ENCODE results near the gene ZMIZ1. TPM values are rescaled to one million over a fixed set of nuclear protein-coding genes. Genes with fewer than 3 reads are reported as not detected.

Gene ZMIZ1
- polyA plus RNA-seq, 2 of the 4 experiments (the other 2 are of a cell fraction): 8.1 to 30.3 TPM

DNA sequence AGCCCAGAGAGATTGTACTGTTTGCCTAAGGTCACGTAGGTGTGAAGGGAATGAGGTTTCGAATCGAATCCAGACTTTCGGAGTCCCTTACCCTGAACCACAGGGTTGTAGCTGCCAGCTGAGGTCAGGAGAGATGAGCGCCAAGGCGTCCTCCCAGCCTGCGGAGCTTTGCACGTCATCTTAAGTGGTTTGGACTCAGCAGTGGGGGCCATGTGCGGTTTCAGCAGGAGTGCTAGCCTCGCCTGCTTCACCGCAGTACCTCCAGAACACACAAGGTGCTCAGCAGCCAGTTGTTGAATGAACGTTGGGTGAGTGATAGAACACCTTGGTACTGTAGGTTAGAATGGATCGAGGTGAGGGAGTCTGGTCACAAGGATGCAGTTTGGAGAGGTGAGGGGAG lies 203.6 kb downstream of the ZMIZ1 start:
- Histone ChIP-seq H3K4me3 (no peak overlapping the region), H3K9me3 (no peaks in the 10 kb centered on the region), H3K4me1 (peaks cover 7% of the 10 kb centered on the region; the same call in 2 of the 3 replicates), H3K27ac (no peak overlapping the region), H3K4me2 (no peak overlapping the region)
- TF ChIP-seq, protein P1, sequence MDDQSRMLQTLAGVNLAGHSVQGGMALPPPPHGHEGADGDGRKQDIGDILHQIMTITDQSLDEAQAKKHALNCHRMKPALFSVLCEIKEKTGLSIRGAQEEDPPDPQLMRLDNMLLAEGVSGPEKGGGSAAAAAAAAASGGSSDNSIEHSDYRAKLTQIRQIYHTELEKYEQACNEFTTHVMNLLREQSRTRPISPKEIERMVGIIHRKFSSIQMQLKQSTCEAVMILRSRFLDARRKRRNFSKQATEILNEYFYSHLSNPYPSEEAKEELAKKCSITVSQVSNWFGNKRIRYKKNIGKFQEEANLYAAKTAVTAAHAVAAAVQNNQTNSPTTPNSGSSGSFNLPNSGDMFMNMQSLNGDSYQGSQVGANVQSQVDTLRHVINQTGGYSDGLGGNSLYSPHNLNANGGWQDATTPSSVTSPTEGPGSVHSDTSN (IDR thresholded peaks at IDR 0.05): no peak
- no peak for TF ChIP-seq HOXB5 (CRISPR knock-in tag; IDR thresholded peaks at IDR 0.05)
- TF ChIP-seq BHLHE40 (IDR thresholded peaks at IDR 0.05; ENCODE audit: low read depth, low read length): no peak
- TF ChIP-seq EHMT2 (IDR thresholded peaks at IDR 0.05; ENCODE audit: low read depth): no peak
- TF ChIP-seq ZC3H11A (IDR thresholded peaks at IDR 0.05): no peak
- TF ChIP-seq NR3C1 (IDR thresholded peaks at IDR 0.05): no peak
- TF ChIP-seq CBX2 (IDR thresholded peaks at IDR 0.05; ENCODE audit: borderline replicate concordance, low read depth): no peak
- TF ChIP-seq HEYL (CRISPR knock-in tag; IDR thresholded peaks at IDR 0.05): no peak
- TF ChIP-seq, protein P2, sequence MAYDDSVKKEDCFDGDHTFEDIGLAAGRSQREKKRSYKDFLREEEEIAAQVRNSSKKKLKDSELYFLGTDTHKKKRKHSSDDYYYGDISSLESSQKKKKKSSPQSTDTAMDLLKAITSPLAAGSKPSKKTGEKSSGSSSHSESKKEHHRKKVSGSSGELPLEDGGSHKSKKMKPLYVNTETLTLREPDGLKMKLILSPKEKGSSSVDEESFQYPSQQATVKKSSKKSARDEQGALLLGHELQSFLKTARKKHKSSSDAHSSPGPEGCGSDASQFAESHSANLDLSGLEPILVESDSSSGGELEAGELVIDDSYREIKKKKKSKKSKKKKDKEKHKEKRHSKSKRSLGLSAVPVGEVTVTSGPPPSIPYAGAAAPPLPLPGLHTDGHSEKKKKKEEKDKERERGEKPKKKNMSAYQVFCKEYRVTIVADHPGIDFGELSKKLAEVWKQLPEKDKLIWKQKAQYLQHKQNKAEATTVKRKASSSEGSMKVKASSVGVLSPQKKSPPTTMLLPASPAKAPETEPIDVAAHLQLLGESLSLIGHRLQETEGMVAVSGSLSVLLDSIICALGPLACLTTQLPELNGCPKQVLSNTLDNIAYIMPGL (CRISPR knock-in tag; IDR thresholded peaks at IDR 0.05; ENCODE audit: borderline replicate concordance): no peak
- TF ChIP-seq HOXB13 (CRISPR knock-in tag; IDR thresholded peaks at IDR 0.05; ENCODE audit: low read depth): no peak
- TF ChIP-seq, protein P3, sequence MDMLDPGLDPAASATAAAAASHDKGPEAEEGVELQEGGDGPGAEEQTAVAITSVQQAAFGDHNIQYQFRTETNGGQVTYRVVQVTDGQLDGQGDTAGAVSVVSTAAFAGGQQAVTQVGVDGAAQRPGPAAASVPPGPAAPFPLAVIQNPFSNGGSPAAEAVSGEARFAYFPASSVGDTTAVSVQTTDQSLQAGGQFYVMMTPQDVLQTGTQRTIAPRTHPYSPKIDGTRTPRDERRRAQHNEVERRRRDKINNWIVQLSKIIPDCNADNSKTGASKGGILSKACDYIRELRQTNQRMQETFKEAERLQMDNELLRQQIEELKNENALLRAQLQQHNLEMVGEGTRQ (IDR thresholded peaks at IDR 0.05): no peak
- ATAC-seq: no peak
- CTCF ChIA-PET: no interaction called here
- POLR2A ChIA-PET: no interaction called here
- no peak for DNase-seq (ENCODE audit: low read depth in 1 of 2, low spot score in 1 of 2)
- WGBS (ENCODE audit: missing lambda C conversion rate): 94% methylated on average over 13 of the region's 13 CpGs
- no peak for FAIRE-seq

DNA sequence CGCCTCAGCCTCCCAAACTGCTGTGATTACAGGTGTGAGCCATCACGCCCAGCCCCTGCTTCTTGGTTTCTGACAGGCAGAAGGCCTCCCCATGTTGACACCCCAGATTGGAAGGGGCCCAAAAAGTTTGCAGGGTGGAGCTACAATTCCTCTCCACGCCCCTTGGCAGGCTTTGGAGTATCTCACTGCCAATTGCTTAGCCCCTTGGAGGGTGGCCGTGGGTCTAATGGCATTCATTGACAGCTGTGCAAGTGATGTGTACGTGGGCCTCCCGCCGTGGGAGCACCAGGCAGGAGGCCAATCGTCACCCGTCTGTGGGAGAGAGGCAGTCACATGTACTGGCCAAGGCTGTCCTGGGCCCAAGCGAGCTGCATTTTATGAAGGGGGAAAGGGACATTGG lies 204.8 kb downstream of the ZMIZ1 start:
- Histone ChIP-seq H3K4me2 (no peak overlapping the region), H3K27ac (peak overlapping the region in 1 of 2 experiments; percentile 26; a peak in 1 of 6 replicates), H3K4me1 (peaks cover 7% of the 10 kb centered on the region; the same call in 2 of the 3 replicates), H3K4me3 (no peak overlapping the region), H3K9me3 (no peaks in the 10 kb centered on the region)
- CTCF ChIA-PET: interaction anchor here (0.6 kb wide), 1 partner anchor 1209 kb away, joined by 3 read pairs; no protein-coding TSS in a partner anchor
- WGBS (ENCODE audit: missing lambda C conversion rate): 91% methylated on average over 10 of the region's 10 CpGs
- no peak for FAIRE-seq
- no peak for ATAC-seq
- TF ChIP-seq POLR2A (IDR thresholded peaks at IDR 0.05; ENCODE audit: low read length) (no peak), JUN (IDR thresholded peaks at IDR 0.05) (no peak), HOXA7 (CRISPR knock-in tag; IDR thresholded peaks at IDR 0.05) (no peak), HDAC2 (IDR thresholded peaks at IDR 0.05) (no peak), ZNF302 (CRISPR knock-in tag; IDR thresholded peaks at IDR 0.05) (no peak), CHD4 (IDR thresholded peaks at IDR 0.05; ENCODE audit: borderline replicate concordance) (no peak), JUNB (IDR thresholded peaks at IDR 0.05) (no peak), EHF (CRISPR knock-in tag; IDR thresholded peaks at IDR 0.05) (no peak), CEBPB (IDR thresholded peaks at IDR 0.05) (no peak), FOXS1 (CRISPR knock-in tag; IDR thresholded peaks at IDR 0.05) (no peak), HOXB5 (CRISPR knock-in tag; IDR thresholded peaks at IDR 0.05) (no peak), POLR2AphosphoS2 (conservative IDR thresholded peaks at IDR 0.05; ENCODE audit: low read length) (no peak), SMC3 (IDR thresholded peaks at IDR 0.05) (no peak), EP300 (IDR thresholded peaks at IDR 0.05) (no peak), GATA3 (IDR thresholded peaks at IDR 0.05; ENCODE audit: borderline replicate concordance) (no peak), RARB (CRISPR knock-in tag; IDR thresholded peaks at IDR 0.05) (no peak), ZFP36 (IDR thresholded peaks at IDR 0.05; ENCODE audit: borderline replicate concordance, partially characterized antibody) (no peak)
- TF ChIP-seq, protein P1 (IDR thresholded peaks at IDR 0.05): no peak
- TF ChIP-seq, protein P4, sequence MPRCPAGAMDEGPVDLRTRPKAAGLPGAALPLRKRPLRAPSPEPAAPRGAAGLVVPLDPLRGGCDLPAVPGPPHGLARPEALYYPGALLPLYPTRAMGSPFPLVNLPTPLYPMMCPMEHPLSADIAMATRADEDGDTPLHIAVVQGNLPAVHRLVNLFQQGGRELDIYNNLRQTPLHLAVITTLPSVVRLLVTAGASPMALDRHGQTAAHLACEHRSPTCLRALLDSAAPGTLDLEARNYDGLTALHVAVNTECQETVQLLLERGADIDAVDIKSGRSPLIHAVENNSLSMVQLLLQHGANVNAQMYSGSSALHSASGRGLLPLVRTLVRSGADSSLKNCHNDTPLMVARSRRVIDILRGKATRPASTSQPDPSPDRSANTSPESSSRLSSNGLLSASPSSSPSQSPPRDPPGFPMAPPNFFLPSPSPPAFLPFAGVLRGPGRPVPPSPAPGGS (IDR thresholded peaks at IDR 0.05): no peak
- TF ChIP-seq, protein P5, sequence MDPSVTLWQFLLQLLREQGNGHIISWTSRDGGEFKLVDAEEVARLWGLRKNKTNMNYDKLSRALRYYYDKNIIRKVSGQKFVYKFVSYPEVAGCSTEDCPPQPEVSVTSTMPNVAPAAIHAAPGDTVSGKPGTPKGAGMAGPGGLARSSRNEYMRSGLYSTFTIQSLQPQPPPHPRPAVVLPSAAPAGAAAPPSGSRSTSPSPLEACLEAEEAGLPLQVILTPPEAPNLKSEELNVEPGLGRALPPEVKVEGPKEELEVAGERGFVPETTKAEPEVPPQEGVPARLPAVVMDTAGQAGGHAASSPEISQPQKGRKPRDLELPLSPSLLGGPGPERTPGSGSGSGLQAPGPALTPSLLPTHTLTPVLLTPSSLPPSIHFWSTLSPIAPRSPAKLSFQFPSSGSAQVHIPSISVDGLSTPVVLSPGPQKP (IDR thresholded peaks at IDR 0.05; ENCODE audit: low read depth, low read length): no peak
- POLR2A ChIA-PET: no interaction called here
- no peak for DNase-seq (ENCODE audit: low read depth in 1 of 2, low spot score in 1 of 2)
